Measurements from ENCODE around the gene MICAL3.
A peak's percentile ranks its signal among the peaks of the same experiment; 100 is the strongest.
"Not testable (repeated sequence)": the region's sequence is repeated elsewhere in the genome, so short reads cannot be mapped to it uniquely, and the experiment has no call there.

The MICAL3 gene

DNA sequence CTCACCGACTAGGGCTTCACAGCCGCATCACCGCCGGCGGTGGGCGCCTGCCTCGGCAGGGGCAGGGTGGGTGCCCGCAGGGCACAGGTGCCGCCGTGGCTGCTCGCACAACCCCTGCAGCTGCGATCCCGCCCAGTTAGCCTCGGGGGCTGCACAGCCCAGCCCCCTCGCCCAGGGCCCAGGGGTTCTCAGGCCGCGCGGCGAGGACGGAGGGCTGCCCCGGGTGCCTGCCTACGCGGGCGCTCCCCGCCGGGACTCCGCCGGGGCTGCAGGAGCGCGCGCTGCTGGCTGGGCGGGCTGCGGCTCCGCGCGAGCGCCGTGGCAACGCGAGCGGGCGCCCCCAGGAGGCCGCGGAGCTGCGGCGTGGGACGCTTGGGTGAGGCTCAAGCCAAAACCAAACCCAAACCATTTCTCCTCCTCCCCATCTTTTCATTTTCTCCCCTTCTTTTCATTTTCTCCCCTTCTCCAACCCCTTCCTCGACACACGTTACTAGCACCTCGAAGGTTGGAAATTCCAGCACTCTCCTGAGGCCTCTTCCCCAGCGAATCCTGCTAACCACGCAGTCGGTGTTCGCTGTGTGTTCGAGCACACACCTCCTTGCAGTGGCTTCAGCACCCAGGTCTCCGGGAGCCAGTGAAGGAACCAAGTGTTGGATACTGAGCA is at the start of gene MICAL3:
Gene MICAL3, minus strand, starts transcription at position 286 of the 664 bp plus-strand sequence. CDS start 117,749 bp downstream, outside the sequence.
- peak; percentile 91 for DNase-seq (ENCODE audit: low spot score)

- DNase-seq (ENCODE audit: low spot score): not testable (repeated sequence)
These were observed 49.6 kb upstream of the MICAL3 start for GRCh38 chr22:18073927-18074326.

- no peak for DNase-seq (ENCODE audit: low spot score)
These were observed 49.1 kb upstream of the MICAL3 start for GRCh38 chr22:18073467-18073866.

DNA sequence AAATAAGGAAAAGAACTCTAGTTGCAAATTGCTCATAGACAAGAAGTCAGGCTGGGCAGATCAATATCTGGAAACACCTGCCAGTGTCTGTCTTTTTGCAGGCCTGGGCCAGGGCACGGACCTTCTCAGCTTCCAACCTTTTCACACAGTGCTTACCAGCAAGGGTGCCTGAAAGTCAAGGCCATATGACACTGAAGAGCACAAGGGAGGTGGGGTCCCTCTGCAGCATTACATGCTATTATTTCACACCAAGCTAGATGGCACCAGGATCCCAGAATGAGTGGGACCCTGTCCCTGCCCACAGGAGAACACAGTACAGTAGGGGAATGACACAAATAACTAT is 47.6 kb upstream of the MICAL3 start:
- DNase-seq (ENCODE audit: low spot score): no peak

GRCh38 chr22:18071307-18071967 is 47.1 kb upstream of the MICAL3 start:
- DNase-seq (ENCODE audit: low spot score): not testable (repeated sequence)

- no peak for DNase-seq (ENCODE audit: low spot score)
These were observed 46.4 kb upstream of the MICAL3 start for GRCh38 chr22:18070556-18071306.

GRCh38 chr22:18070041-18070440 is 45.7 kb upstream of the MICAL3 start:
- DNase-seq (ENCODE audit: low spot score): no peak

- no peak for DNase-seq (ENCODE audit: low spot score)
These were observed 44.7 kb upstream of the MICAL3 start for GRCh38 chr22:18069041-18069440.

DNA sequence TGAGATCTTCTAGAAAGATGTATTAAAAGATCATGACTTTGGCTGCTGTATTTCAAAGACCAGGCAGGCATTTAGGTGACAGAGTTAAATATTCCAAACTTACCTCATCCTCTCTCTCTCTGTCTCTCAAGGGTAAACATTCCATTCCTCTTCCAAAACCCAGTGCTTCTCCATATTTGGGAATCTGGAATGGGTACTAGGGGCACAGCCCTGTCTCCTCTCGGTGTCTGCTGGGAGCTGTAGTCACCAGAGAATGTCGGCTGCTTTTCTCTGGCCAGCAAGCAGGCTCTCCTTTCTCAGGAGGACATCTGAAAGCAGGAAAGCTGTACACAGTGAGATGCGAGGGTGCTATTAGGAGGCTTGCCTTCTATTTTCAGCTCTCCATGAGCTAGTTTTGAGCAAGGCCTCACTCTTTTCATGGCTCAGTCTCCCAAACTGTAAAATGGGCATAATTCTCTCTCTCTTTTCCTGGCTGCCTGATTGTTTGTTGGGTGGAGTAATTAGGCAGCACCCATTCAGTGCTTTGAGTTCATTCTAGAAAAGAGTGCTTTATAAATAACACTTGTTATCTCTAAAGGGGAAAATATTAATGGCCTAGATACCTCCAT is 44.1 kb upstream of the MICAL3 start:
- peak; percentile 42 for DNase-seq (ENCODE audit: low spot score)

DNA sequence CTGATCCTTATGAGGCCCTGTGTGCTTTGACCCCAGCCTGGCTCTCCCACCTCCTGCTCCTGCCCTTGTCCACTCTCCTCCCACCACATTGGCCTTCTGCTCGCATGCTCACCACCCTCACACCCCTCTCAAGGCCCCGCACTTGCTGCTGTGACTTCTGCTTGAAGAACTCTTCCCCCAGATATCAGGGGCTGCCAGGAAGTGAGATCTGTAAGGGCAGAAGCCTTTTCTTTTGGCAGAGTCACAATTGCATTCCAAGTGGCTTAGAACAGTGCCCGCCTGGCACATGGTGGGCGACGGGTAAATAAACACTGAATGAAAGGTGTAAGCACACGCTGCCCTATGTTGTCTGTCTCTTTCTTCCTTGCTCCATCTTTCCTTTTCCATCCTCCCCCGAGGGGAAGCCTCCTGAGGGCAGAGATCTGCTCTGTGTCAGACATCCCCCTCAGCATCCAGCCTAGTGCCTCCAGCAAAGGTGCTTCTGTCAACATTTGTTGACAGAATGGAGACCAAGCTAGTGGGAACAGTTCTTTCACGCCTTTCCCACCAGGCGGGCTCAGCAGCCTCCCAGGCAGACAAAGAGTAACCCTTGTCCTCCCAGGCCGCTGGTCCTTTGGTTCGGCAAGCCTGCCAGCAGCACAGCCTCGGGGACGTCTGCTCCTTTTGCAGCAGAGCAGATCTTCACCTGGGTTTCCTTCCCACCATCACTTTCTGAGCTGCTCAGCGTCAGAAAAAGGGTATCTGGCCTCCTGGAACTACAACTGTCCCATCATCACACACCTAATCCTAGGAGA is 43.4 kb upstream of the MICAL3 start:
- no peak for DNase-seq (ENCODE audit: low spot score)

- DNase-seq (ENCODE audit: low spot score): no peak
These were observed 42.8 kb upstream of the MICAL3 start for GRCh38 chr22:18067121-18067520.

DNA sequence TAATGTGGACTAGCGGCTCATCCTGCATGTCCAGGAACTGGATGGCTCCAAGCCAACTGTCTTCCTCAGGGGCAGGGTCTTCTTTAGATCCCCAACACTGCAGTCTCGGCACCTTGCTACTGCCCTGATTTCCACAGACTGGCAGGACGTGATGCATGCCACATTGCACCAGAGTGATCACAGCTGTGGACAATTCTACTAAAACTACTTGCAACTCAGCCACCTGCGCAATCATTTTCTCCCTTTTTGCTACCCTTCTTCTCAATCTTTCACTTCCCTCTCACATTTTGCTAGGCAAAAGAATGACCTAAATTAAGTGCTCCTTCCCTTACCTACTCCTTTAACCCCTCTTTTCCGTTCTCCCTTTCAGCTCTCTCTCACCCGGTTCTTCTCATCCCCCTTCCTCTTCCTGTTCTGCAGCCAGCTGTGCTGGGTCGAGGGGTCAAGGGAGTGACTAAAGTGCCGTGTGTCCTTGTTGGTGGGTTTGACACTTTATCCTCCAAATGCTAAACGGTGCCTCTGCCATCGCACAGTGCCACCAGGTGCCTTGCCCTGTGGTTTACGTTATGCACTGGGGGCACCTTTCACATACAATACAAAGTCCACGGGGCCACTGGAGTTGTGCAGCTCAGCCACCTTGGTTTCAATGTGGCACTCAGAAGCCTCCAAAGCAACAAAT is 42.0 kb upstream of the MICAL3 start:
- DNase-seq (ENCODE audit: low spot score): no peak

DNA sequence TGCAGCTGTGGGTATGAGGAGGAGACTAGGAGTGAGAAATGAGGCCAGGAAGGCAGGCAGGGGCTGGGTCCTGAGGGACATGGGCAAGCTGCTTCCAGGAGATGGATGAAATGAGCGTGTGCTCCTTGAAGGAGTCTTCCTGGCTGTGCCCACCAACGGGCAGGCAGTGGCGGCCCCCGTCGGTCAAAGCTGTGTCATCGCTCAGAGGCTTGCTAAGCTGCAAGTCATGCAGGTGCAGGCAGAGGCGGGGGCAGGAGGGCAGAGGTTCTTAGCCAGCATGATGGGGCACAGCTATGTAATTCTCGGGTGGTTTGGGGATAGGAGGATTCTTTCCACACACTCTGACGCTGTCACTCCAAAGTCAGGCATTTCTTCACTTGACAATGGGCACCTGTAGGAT is 40.9 kb upstream of the MICAL3 start:
- DNase-seq (ENCODE audit: low spot score): no peak

GRCh38 chr22:18064636-18065035 is 40.3 kb upstream of the MICAL3 start:
- no peak for DNase-seq (ENCODE audit: low spot score)

DNA sequence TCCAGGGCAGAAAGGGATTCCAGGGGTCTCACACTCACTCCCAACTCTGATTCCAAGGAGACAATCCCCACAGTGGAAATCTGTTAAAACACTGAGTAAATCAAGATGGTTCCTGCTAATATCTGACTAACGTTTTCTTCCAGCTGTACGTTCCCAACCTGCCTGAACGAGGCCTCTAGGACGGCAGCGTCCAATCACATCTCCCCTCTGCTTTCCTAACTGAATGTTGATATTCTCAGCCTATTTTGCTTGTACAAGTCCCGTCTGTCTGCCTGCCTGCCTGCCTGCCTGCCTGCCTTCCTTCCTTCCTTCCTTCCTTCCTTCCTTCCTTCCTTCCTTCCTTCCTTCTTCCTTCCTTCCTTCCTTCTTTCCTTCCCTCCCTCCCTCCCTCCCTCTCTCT is 39.4 kb upstream of the MICAL3 start:
- not testable (repeated sequence) for DNase-seq (ENCODE audit: low spot score)

GRCh38 chr22:18063306-18063705 is 38.9 kb upstream of the MICAL3 start:
- no peak for DNase-seq (ENCODE audit: low spot score)

GRCh38 chr22:18062421-18062820 is 38.1 kb upstream of the MICAL3 start:
- DNase-seq (ENCODE audit: low spot score): no peak

- DNase-seq (ENCODE audit: low spot score): peak; percentile 44
These were observed 36.6 kb upstream of the MICAL3 start for GRCh38 chr22:18060646-18061620.

DNA sequence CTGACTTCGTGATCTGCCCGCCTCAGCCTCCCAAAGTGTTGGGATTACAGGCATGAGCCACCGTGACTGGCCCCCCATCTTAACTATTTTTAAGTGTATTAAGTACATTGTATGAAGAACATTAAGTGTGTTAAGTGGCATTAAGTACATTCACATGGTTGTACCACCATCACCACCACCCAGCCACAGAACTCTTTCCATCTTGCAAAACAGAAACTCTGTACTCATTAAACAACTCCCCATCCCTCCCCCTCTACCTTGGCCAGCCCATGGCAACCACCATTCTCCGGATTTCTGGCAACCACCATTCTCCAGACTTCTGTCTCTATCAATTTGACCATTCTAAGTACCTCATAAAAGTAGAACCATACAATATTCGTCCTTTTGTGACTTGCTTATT is 35.6 kb upstream of the MICAL3 start:
- no peak for DNase-seq (ENCODE audit: low spot score)

DNA sequence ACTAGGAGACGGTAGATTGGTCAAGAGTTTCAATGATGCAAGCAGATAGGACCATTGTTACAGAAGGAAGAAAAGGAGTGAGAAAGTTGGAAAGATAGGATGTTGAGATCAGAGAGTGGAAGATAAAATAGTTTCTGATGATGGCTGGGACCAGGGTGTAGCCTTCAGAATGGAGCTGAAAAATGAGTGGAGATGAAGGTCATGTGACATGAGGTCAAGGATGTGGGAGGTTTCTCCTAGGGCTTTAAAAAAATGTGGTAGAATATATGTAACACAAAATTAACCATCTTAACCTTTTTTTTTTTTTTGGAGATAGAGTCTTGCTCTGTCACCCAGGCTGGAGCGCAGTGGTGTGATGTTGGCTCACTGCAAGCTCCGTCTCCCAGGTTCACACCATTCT is 35.1 kb upstream of the MICAL3 start:
- DNase-seq (ENCODE audit: low spot score): no peak
